Neuronal stem cell (in vitro differentiated cells): Measurements from ENCODE around the gene PLXDC1.

ENCODE experiments used
- DNase-seq: peaks from one replicate; pipeline ENCODE4 v3.0.0-alpha.2; 2013; ENCODE audit warnings: low spot score
- H2AFZ ChIP-seq: one replicate; pipeline ENCODE4 v1.6.1; 2013; ENCODE audit warnings: mild to moderate bottlenecking, low read length, inconsistent platforms
- H2AK5ac ChIP-seq: 2 replicates; pipeline ENCODE4 v1.6.1; 2013; ENCODE audit warnings: low read depth, mild to moderate bottlenecking, inconsistent platforms, low read length, moderate library complexity, mixed read lengths
- H2BK120ac ChIP-seq: 2 replicates; pipeline ENCODE4 v1.6.1; 2013; ENCODE audit warnings: low read depth, mild to moderate bottlenecking, inconsistent platforms, low read length, moderate library complexity, mixed read lengths
- H2BK12ac ChIP-seq: one replicate; pipeline ENCODE4 v1.6.1; 2013; ENCODE audit warnings: low read length, inconsistent platforms
- H2BK15ac ChIP-seq: 2 replicates; pipeline ENCODE4 v1.6.1; 2013; ENCODE audit warnings: mild to moderate bottlenecking, low read length, inconsistent platforms, mixed read lengths
- H2BK5ac ChIP-seq: one replicate; pipeline ENCODE4 v1.6.1; 2013; ENCODE audit warnings: inconsistent platforms, mild to moderate bottlenecking, low read length, moderate library complexity
- H3K14ac ChIP-seq: one replicate; pipeline ENCODE4 v1.6.1; 2013; ENCODE audit warnings: low read length, inconsistent platforms
- H3K18ac ChIP-seq: 2 replicates; pipeline ENCODE4 v1.6.1; 2013; ENCODE audit warnings: low read length, inconsistent platforms
- H3K23ac ChIP-seq: 2 replicates; pipeline ENCODE4 v1.6.1; 2013; ENCODE audit warnings: low read depth, mild to moderate bottlenecking, mixed read lengths, low read length, inconsistent platforms; ENCODE audit not compliant: poor library complexity
- H3K27ac ChIP-seq: replicated peaks from 3 replicates; pipeline ENCODE4 v1.5.1; 2013; ENCODE audit warnings: low read length, inconsistent platforms
- H3K27me3 ChIP-seq, 3 experiments: 2 replicates each; pipeline ENCODE4 v1.6.1; 2013; ENCODE audit warnings: low read length in 3 of 3, mild to moderate bottlenecking in 2 of 3, inconsistent platforms in 1 of 3, low read depth in 1 of 3, mixed read lengths in 1 of 3, moderate library complexity in 1 of 3; ENCODE audit not compliant: control insufficient read depth in 3 of 3, insufficient read depth in 3 of 3
- H3K36me3 ChIP-seq, 2 donors: replicated peaks in 1 of 2; 2 replicates each; pipeline ENCODE4 v1.6.1; 2013; ENCODE audit warnings: low read length in 2 of 2; ENCODE audit not compliant: control insufficient read depth in 2 of 2, insufficient read depth in 2 of 2
- H3K4ac ChIP-seq: 2 replicates; pipeline ENCODE4 v1.6.1; 2013; ENCODE audit warnings: inconsistent platforms, mild to moderate bottlenecking, low read length, moderate library complexity
- H3K4me1 ChIP-seq, 2 donors: 1 replicate in 1 of 2; 2 replicates in 1 of 2; pipeline ENCODE4 v1.6.1; 2013; ENCODE audit warnings: low read length in 2 of 2, low read depth in 1 of 2; ENCODE audit not compliant: control insufficient read depth in 2 of 2, insufficient read depth in 1 of 2
- H3K4me2 ChIP-seq: one replicate; pipeline ENCODE4 v1.6.1; 2013; ENCODE audit warnings: mild to moderate bottlenecking, low read length, inconsistent platforms; ENCODE audit not compliant: insufficient read depth, poor library complexity, severe bottlenecking
- H3K4me3 ChIP-seq, 2 donors: 2 replicates each; pipeline ENCODE4 v1.5.1; 2013; ENCODE audit warnings: low read length in 2 of 2, mild to moderate bottlenecking in 2 of 2, inconsistent platforms in 1 of 2, moderate library complexity in 1 of 2
- H3K79me1 ChIP-seq: one replicate; pipeline ENCODE4 v1.6.1; 2013; ENCODE audit warnings: low read depth, mild to moderate bottlenecking, inconsistent platforms, low read length, moderate library complexity
- H3K9ac ChIP-seq: one replicate; pipeline ENCODE4 v1.6.1; 2013; ENCODE audit warnings: mild to moderate bottlenecking, low read depth, low read length, inconsistent platforms; ENCODE audit not compliant: poor library complexity
- H3K9me3 ChIP-seq, 2 donors: replicated peaks in 1 of 2; 2 replicates each; pipeline versions ENCODE3 to v1.6.1; 2013; ENCODE audit warnings: low read length in 2 of 2, mild to moderate bottlenecking in 2 of 2, inconsistent platforms in 1 of 2, low read depth in 1 of 2, mixed read lengths in 1 of 2, moderate library complexity in 1 of 2; ENCODE audit not compliant: control insufficient read depth in 2 of 2, insufficient read depth in 1 of 2
- H4K8ac ChIP-seq: one replicate; pipeline ENCODE4 v1.6.1; 2013; ENCODE audit warnings: low read depth, mild to moderate bottlenecking, inconsistent platforms, low read length, moderate library complexity
- H4K91ac ChIP-seq: one replicate; pipeline ENCODE4 v1.6.1; 2013; ENCODE audit warnings: low read length, low read depth, mild to moderate bottlenecking, inconsistent platforms; ENCODE audit not compliant: poor library complexity
- WGBS, 2 donors: extraction: QIAGEN DNeasy Blood & Tissue Kit; methylation state at CpG; one replicate each; pipeline ENCODE4 v1.1.7; 2013; ENCODE audit warnings: missing lambda C conversion rate in 2 of 2, mixed read lengths in 1 of 2; ENCODE audit not compliant: insufficient read length in 2 of 2, insufficient replicate concordance in 1 of 2; ENCODE audit errors: extremely low coverage in 2 of 2; 5-methylcytosine and 5-hydroxymethylcytosine counted together

PLXDC1 gene

GRCh38 chr17:39187152-39187830, 35.9 kb upstream of the PLXDC1 start:
- H3K79me1 ChIP-seq: peaks cover 2% of the 10 kb centered on the region
- H3K14ac ChIP-seq: no peak overlapping the region
- H2BK15ac ChIP-seq: no peak overlapping the region
- no peak overlapping the region for H3K27ac ChIP-seq
- H2AFZ ChIP-seq: no peak overlapping the region
- H3K4me1 ChIP-seq: no peaks in the 10 kb centered on the region
- no peak for DNase-seq
- no peak overlapping the region for H3K9ac ChIP-seq
- no peak overlapping the region for H3K4me2 ChIP-seq
- peaks cover 50 to 74% of the 10 kb centered on the region in 2 donors for H3K36me3 ChIP-seq
- no peak overlapping the region for H3K4me3 ChIP-seq
- no peak overlapping the region for H4K91ac ChIP-seq
- H3K27me3 ChIP-seq: no peaks in the 10 kb centered on the region
- H3K4ac ChIP-seq: no peak overlapping the region
- no peak overlapping the region for H2BK12ac ChIP-seq
- WGBS, 2 donors: no CpG with 5 or more reads among the region's 9 CpGs
- H4K8ac ChIP-seq: peak overlapping the region; percentile 29
- no peak overlapping the region for H2BK120ac ChIP-seq
- no peak overlapping the region for H2BK5ac ChIP-seq
- peaks cover 0 to 2% of the 10 kb centered on the region in 2 donors for H3K9me3 ChIP-seq
- no peak overlapping the region for H2AK5ac ChIP-seq
- no peak overlapping the region for H3K23ac ChIP-seq
- no peak overlapping the region for H3K18ac ChIP-seq

- H4K8ac ChIP-seq: peak overlapping the region; percentile 6
These were observed 35.1 kb upstream of the PLXDC1 start for GRCh38 chr17:39186481-39187002.

GRCh38 chr17:39183720-39184119, 32.3 kb upstream of the PLXDC1 start:
- Histone ChIP-seq H4K91ac (no peak overlapping the region), H2BK12ac (no peak overlapping the region), H3K9ac (peak overlapping the region; percentile 25), H2AFZ (no peak overlapping the region), H3K36me3 (peaks cover 40 to 80% of the 10 kb centered on the region in 2 donors), H3K4ac (no peak overlapping the region), H2BK5ac (no peak overlapping the region), H3K18ac (no peak overlapping the region), H3K14ac (no peak overlapping the region), H3K23ac (no peak overlapping the region), H3K79me1 (no peaks in the 10 kb centered on the region), H3K4me2 (no peak overlapping the region), H2AK5ac (no peak overlapping the region), H2BK15ac (no peak overlapping the region), H4K8ac (no peak overlapping the region), H3K4me1 (no peaks in the 10 kb centered on the region), H3K27ac (no peak overlapping the region), H2BK120ac (no peak overlapping the region), H3K9me3 (no peaks in the 10 kb centered on the region), H3K4me3 (no peak overlapping the region), H3K27me3 (no peaks in the 10 kb centered on the region)
- no CpG with 5 or more reads among the region's 10 CpGs for WGBS, 2 donors
- DNase-seq: no peak

More at GRCh38 chr17:39186481-39187002, 35.1 kb upstream of the PLXDC1 start:
- H3K9me3 ChIP-seq: no peaks in the 10 kb centered on the region
- H4K91ac ChIP-seq: no peak overlapping the region
- H3K27me3 ChIP-seq: no peaks in the 10 kb centered on the region
- H2BK120ac ChIP-seq: no peak overlapping the region
- no peak overlapping the region for H2BK5ac ChIP-seq
- H3K4me2 ChIP-seq: no peak overlapping the region
- no peak overlapping the region for H3K23ac ChIP-seq
- H3K4ac ChIP-seq: no peak overlapping the region
- H3K36me3 ChIP-seq: peaks cover 43 to 73% of the 10 kb centered on the region in 2 donors
- peaks cover 1% of the 10 kb centered on the region for H3K79me1 ChIP-seq
- no peak overlapping the region for H2BK15ac ChIP-seq
- no CpG with 5 or more reads among the region's 15 CpGs for WGBS, 2 donors
- no peak overlapping the region for H2AK5ac ChIP-seq
- no peak overlapping the region for H3K9ac ChIP-seq
- no peaks in the 10 kb centered on the region for H3K4me1 ChIP-seq
- no peak overlapping the region for H2AFZ ChIP-seq
- no peak overlapping the region for H2BK12ac ChIP-seq
- no peak overlapping the region for H3K18ac ChIP-seq
- no peak for DNase-seq
- H3K14ac ChIP-seq: no peak overlapping the region
- no peak overlapping the region for H3K4me3 ChIP-seq
- no peak overlapping the region for H3K27ac ChIP-seq

GRCh38 chr17:39183045-39183444, 31.6 kb upstream of the PLXDC1 start:
- no CpG with 5 or more reads among the region's 5 CpGs for WGBS, 2 donors
- H2BK5ac ChIP-seq: no peak overlapping the region
- no peak overlapping the region for H3K4me3 ChIP-seq
- no peak overlapping the region for H3K18ac ChIP-seq
- H3K4me1 ChIP-seq: no peaks in the 10 kb centered on the region
- no peak overlapping the region for H2AFZ ChIP-seq
- DNase-seq: no peak
- no peak overlapping the region for H3K27ac ChIP-seq
- H3K9ac ChIP-seq: no peak overlapping the region
- no peak overlapping the region for H2AK5ac ChIP-seq
- H3K4ac ChIP-seq: no peak overlapping the region
- no peaks in the 10 kb centered on the region for H3K79me1 ChIP-seq
- no peak overlapping the region for H3K14ac ChIP-seq
- H2BK12ac ChIP-seq: no peak overlapping the region
- H2BK120ac ChIP-seq: no peak overlapping the region
- H3K36me3 ChIP-seq: peaks cover 41 to 83% of the 10 kb centered on the region in 2 donors
- H4K91ac ChIP-seq: no peak overlapping the region
- H4K8ac ChIP-seq: no peak overlapping the region
- no peak overlapping the region for H3K4me2 ChIP-seq
- no peaks in the 10 kb centered on the region for H3K27me3 ChIP-seq
- H3K9me3 ChIP-seq: no peaks in the 10 kb centered on the region
- H2BK15ac ChIP-seq: no peak overlapping the region
- H3K23ac ChIP-seq: no peak overlapping the region
